GM12878 (cell line): ENCODE measurements around the gene MIPOL1. TPM values are rescaled to one million over a fixed set of nuclear protein-coding genes. Genes with fewer than 3 reads are reported as not detected.

ENCODE experiments used
- ATAC-seq: fragments of 200-7000 bp; cut with Tn5 transposase; 3 replicates; pipeline ENCODE4 v1.9.1; 2020; ENCODE audit warnings: mild to moderate bottlenecking, moderate library complexity
- BruUV-seq: library from RNA; stranded (reverse); fragments of 400-500 nt; replicated peaks from 2 replicates; lab custom pipeline; 2021; lab: Mats Ljungman, UMichigan
- CTCF ChIA-PET: fragments of 300-600 bp; sonication (Branson Sonifier 250); formaldehyde crosslinking; extraction: SDS; loops from one replicate; lab custom pipeline; 2021; ENCODE audit warnings: inconsistent platforms; lab: Yijun Ruan, JAX
- POLR2A ChIA-PET: fragments of 350-600 bp; formaldehyde crosslinking; extraction: SDS; loops from one replicate; lab custom pipeline; 2021; ENCODE audit warnings: inconsistent platforms; lab: Charles Lee
- RAD21 ChIA-PET: fragments of 300-600 bp; sonication (Branson Sonifier 250); formaldehyde crosslinking; loops from one replicate; lab custom pipeline; 2023; ENCODE audit warnings: antibody characterized with exemption; ENCODE audit not compliant: unreplicated experiment; lab: Charles Lee
- SMC1A ChIA-PET: fragments of 300-600 bp; sonication (Branson Sonifier 250); formaldehyde crosslinking; loops from one replicate; lab custom pipeline; 2023; ENCODE audit not compliant: unreplicated experiment, uncharacterized antibody; lab: Charles Lee
- DNase-seq: peaks from one replicate; pipeline ENCODE4 v3.0.0-alpha.2; 2011; ENCODE audit warnings: low read depth, low spot score
- FAIRE-seq: peaks from 3 replicates; lab custom pipeline; 2011; peaks lifted over from hg19 to GRCh38; lab: Jason Lieb, UNC
- H2AFZ ChIP-seq: 2 replicates; pipeline ENCODE4 v1.6.0; 2011; ENCODE audit warnings: low read depth, low read length, control low read depth; ENCODE audit not compliant: control insufficient read depth
- H3K27ac ChIP-seq: 2 replicates; pipeline ENCODE4 v1.5.1; 2011; ENCODE audit warnings: control low read depth; ENCODE audit not compliant: control insufficient read depth, insufficient read depth
- H3K27me3 ChIP-seq, 2 experiments: replicated peaks in 1 of 2; 2 replicates each; pipeline versions ENCODE4 v1.6.0 to v1.6.1; 2011; ENCODE audit warnings: low read length in 1 of 2; ENCODE audit not compliant: control insufficient read depth in 2 of 2, insufficient read depth in 2 of 2
- H3K36me3 ChIP-seq, 2 experiments: 2 replicates each; pipeline ENCODE4 v1.5.1; 2011; ENCODE audit warnings: low read length in 1 of 2; ENCODE audit not compliant: control insufficient read depth in 2 of 2, insufficient read depth in 2 of 2
- H3K4me1 ChIP-seq: 2 replicates; pipeline ENCODE4 v1.6.1; 2011; ENCODE audit warnings: mild to moderate bottlenecking, low read length, moderate library complexity, mixed read lengths; ENCODE audit not compliant: control insufficient read depth, insufficient read depth
- H3K4me2 ChIP-seq: 2 replicates; pipeline ENCODE4 v1.6.0; 2011; ENCODE audit warnings: control low read depth; ENCODE audit not compliant: control insufficient read depth, insufficient read depth
- H3K4me3 ChIP-seq: fragments of 200-600 bp; sonication (generic); 2 replicates; pipeline ENCODE4 v1.5.1; 2016
- H3K79me2 ChIP-seq: 2 replicates; pipeline ENCODE4 v1.6.0; 2011; ENCODE audit warnings: low read length; ENCODE audit not compliant: control insufficient read depth, insufficient read depth
- H3K9ac ChIP-seq: 2 replicates; pipeline ENCODE4 v1.8.0; 2011; ENCODE audit warnings: low read length, control low read depth, mixed read lengths; ENCODE audit not compliant: control insufficient read depth, insufficient read depth
- H3K9me3 ChIP-seq: replicated peaks from 3 replicates; pipeline ENCODE4 v1.5.1; 2011; ENCODE audit warnings: mild to moderate bottlenecking, low read length; ENCODE audit not compliant: control insufficient read depth, insufficient read depth
- H4K20me1 ChIP-seq: 2 replicates; pipeline ENCODE4 v1.6.0; 2011; ENCODE audit not compliant: control insufficient read depth, insufficient read depth
- CHD1 ChIP-seq: IDR thresholded peaks from 2 replicates; pipeline ENCODE4 v1.6.1; 2012; ENCODE audit warnings: low read depth, low read length, improper control_type of control experiment
- CHD4 ChIP-seq: fragments of 200-600 bp; sonication (generic); IDR thresholded peaks from 2 replicates; pipeline ENCODE4 v1.6.1; 2016; ENCODE audit warnings: mild to moderate bottlenecking
- EZH2 ChIP-seq: IDR thresholded peaks from 2 replicates; pipeline ENCODE4 v1.6.1; 2012; ENCODE audit warnings: low read depth, mild to moderate bottlenecking, control low read depth, inconsistent platforms, low read length, borderline replicate concordance; ENCODE audit not compliant: control insufficient read depth
- JUNB ChIP-seq: IDR thresholded peaks from 2 replicates; pipeline ENCODE4 v1.6.1; 2016; ENCODE audit warnings: antibody characterized with exemption, mild to moderate bottlenecking
- WGBS: methylation state at CpG from one replicate; pipeline ENCODE4 v1.1.6; 2016; ENCODE audit warnings: low lambda C conversion rate; ENCODE audit not compliant: insufficient replicate concordance, insufficient coverage; ENCODE audit errors: missing lambda C conversion rate; 5-methylcytosine and 5-hydroxymethylcytosine counted together
- in situ Hi-C: fragments of 300-500 bp; cut with MboI; formaldehyde crosslinking; loops from 9 replicates; pipeline ENCODE4 v1.14.3; 2018; ENCODE audit warnings: mixed read lengths
- intact Hi-C: fragments of 100-400 bp; cut with micrococcal nuclease; formaldehyde crosslinking; loops from one replicate; pipeline ENCODE4 v1.14.2; 2022; ENCODE audit not compliant: unreplicated experiment
- polyA plus RNA-seq, 11 experiments: library from polyadenylated mRNA; depleted of rRNA in 4 of 11; unstranded in 6 of 11; stranded (reverse) in 5 of 11; fragments of >200 nt; fragmentation: Nextera tagmentation in 4 of 11; fragmentation: Illumina TruSeq in 1 of 11; extraction: Ambion mirVana in 4 of 11; extraction: Trizol in 1 of 11; gene quantifications; 1 replicate in 1 of 11; 2 replicates in 10 of 11; pipeline versions ENCODE4 v1.2.1 to v1.2.3, GENCODE V29; 2011 to 2016; ENCODE audit warnings: inconsistent platforms in 2 of 11, missing spikeins in 2 of 11, low read depth in 1 of 11
- total RNA-seq, 4 experiments: library from RNA; depleted of rRNA in 3 of 4; stranded (reverse); fragments of >200 nt in 3 of 4; fragmentation: Illumina TruSeq in 1 of 4; extraction: Trizol in 1 of 4; gene quantifications; 2 replicates each; pipeline versions ENCODE4 v1.2.1 to v1.2.3, GENCODE V29; 2013 to 2021
- TF ChIP-seq, protein P1 (sequence below): IDR thresholded peaks from 2 replicates; pipeline ENCODE4 v1.6.1; 2012; ENCODE audit warnings: low read depth, low read length, improper control_type of control experiment
- TF ChIP-seq, protein P2 (sequence below): fragments of 450-650 bp; IDR thresholded peaks from 2 replicates; pipeline ENCODE4 v1.6.1; 2017; ENCODE audit warnings: mild to moderate bottlenecking, moderate library complexity
- TF ChIP-seq, protein P3 (sequence below): IDR thresholded peaks from 2 replicates; pipeline ENCODE4 v1.6.1; 2012; ENCODE audit warnings: mild to moderate bottlenecking, low read depth, low read length

MIPOL1 gene
- total and polyA plus RNA-seq, 10 of the 15 experiments (the other 5 are each of a cell fraction or from before 2014, with no cell fraction given), result 0.06 TPM; not detected in 9

DNA sequence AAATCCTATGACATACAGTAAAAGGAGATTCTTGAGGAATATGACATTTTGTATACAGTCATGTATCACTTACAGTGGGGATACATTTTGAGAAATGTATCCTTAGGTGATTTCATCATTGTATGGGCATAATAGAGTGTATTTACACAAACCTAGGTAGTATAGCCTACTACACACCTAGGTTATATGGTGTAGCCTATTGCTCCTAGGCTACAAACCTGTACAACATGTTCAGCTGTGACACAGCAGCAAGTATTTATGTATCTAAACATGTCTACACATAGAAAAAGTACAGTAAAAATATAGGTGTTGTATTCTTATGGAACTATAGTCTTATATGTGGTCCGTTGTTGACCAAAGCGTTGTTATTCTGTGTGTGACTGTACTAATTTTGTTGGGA, 218.5 kb downstream of the MIPOL1 start:
- no peak overlapping the region for H3K4me3 ChIP-seq
- DNase-seq, result no peak
- TF ChIP-seq, protein P1, sequence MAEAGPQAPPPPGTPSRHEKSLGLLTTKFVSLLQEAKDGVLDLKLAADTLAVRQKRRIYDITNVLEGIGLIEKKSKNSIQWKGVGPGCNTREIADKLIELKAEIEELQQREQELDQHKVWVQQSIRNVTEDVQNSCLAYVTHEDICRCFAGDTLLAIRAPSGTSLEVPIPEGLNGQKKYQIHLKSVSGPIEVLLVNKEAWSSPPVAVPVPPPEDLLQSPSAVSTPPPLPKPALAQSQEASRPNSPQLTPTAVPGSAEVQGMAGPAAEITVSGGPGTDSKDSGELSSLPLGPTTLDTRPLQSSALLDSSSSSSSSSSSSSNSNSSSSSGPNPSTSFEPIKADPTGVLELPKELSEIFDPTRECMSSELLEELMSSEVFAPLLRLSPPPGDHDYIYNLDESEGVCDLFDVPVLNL, result no peak
- TF ChIP-seq, protein P2, sequence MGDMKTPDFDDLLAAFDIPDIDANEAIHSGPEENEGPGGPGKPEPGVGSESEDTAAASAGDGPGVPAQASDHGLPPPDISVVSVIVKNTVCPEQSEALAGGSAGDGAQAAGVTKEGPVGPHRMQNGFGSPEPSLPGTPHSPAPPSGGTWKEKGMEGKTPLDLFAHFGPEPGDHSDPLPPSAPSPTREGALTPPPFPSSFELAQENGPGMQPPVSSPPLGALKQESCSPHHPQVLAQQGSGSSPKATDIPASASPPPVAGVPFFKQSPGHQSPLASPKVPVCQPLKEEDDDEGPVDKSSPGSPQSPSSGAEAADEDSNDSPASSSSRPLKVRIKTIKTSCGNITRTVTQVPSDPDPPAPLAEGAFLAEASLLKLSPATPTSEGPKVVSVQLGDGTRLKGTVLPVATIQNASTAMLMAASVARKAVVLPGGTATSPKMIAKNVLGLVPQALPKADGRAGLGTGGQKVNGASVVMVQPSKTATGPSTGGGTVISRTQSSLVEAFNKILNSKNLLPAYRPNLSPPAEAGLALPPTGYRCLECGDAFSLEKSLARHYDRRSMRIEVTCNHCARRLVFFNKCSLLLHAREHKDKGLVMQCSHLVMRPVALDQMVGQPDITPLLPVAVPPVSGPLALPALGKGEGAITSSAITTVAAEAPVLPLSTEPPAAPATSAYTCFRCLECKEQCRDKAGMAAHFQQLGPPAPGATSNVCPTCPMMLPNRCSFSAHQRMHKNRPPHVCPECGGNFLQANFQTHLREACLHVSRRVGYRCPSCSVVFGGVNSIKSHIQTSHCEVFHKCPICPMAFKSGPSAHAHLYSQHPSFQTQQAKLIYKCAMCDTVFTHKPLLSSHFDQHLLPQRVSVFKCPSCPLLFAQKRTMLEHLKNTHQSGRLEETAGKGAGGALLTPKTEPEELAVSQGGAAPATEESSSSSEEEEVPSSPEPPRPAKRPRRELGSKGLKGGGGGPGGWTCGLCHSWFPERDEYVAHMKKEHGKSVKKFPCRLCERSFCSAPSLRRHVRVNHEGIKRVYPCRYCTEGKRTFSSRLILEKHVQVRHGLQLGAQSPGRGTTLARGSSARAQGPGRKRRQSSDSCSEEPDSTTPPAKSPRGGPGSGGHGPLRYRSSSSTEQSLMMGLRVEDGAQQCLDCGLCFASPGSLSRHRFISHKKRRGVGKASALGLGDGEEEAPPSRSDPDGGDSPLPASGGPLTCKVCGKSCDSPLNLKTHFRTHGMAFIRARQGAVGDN, result no peak
- TF ChIP-seq CHD4 (no peak), CHD1 (no peak), JUNB (no peak), EZH2 (no peak)
- TF ChIP-seq, protein P3, sequence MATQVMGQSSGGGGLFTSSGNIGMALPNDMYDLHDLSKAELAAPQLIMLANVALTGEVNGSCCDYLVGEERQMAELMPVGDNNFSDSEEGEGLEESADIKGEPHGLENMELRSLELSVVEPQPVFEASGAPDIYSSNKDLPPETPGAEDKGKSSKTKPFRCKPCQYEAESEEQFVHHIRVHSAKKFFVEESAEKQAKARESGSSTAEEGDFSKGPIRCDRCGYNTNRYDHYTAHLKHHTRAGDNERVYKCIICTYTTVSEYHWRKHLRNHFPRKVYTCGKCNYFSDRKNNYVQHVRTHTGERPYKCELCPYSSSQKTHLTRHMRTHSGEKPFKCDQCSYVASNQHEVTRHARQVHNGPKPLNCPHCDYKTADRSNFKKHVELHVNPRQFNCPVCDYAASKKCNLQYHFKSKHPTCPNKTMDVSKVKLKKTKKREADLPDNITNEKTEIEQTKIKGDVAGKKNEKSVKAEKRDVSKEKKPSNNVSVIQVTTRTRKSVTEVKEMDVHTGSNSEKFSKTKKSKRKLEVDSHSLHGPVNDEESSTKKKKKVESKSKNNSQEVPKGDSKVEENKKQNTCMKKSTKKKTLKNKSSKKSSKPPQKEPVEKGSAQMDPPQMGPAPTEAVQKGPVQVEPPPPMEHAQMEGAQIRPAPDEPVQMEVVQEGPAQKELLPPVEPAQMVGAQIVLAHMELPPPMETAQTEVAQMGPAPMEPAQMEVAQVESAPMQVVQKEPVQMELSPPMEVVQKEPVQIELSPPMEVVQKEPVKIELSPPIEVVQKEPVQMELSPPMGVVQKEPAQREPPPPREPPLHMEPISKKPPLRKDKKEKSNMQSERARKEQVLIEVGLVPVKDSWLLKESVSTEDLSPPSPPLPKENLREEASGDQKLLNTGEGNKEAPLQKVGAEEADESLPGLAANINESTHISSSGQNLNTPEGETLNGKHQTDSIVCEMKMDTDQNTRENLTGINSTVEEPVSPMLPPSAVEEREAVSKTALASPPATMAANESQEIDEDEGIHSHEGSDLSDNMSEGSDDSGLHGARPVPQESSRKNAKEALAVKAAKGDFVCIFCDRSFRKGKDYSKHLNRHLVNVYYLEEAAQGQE, result no peak
- TF ChIP-seq, all 136 proteins: peak for 0
- H3K9me3 ChIP-seq, result no peaks in the 10 kb centered on the region
- no peaks in the 10 kb centered on the region for H3K27me3 ChIP-seq
- POLR2A ChIA-PET, result no interaction called here
- FAIRE-seq, result no peak
- no peak overlapping the region for H3K9ac ChIP-seq
- H2AFZ ChIP-seq, result no peak overlapping the region
- H3K4me1 ChIP-seq, result no peaks in the 10 kb centered on the region
- intact Hi-C loops, result no loop called here
- H3K4me2 ChIP-seq, result no peak overlapping the region
- no TSS peak for BruUV-seq
- no peak for ATAC-seq
- in situ Hi-C loops, result no loop called here
- H3K36me3 ChIP-seq, result no peaks in the 10 kb centered on the region
- CTCF ChIA-PET, result no interaction called here
- SMC1A ChIA-PET, result no interaction called here
- no peaks in the 10 kb centered on the region for H3K79me2 ChIP-seq
- RAD21 ChIA-PET, result no interaction called here
- no peak overlapping the region for H3K27ac ChIP-seq
- H4K20me1 ChIP-seq, result no peaks in the 10 kb centered on the region
- 20% methylated on average over 2 of the region's 2 CpGs for WGBS
